GM12878 (cell line): ENCODE data around the gene CTIF.

Experiments
- CREB1 ChIP-seq: IDR thresholded peaks from 2 replicates; pipeline ENCODE4 v1.6.1; 2012; ENCODE audit warnings: low read depth, mild to moderate bottlenecking, inconsistent platforms
- EP300 ChIP-seq, 2 experiments: fragments of 150-350 bp in 1 of 2; IDR thresholded peaks; 2 replicates each; pipeline ENCODE4 v1.6.1; 2011 to 2012; ENCODE audit warnings: low read depth in 2 of 2, low read length in 2 of 2, borderline replicate concordance in 1 of 2, improper control_type of control experiment in 1 of 2, inconsistent platforms in 1 of 2; ENCODE audit not compliant: control insufficient read depth in 1 of 2
- GABPA ChIP-seq: IDR thresholded peaks from 2 replicates; pipeline ENCODE4 v1.6.1; 2014; ENCODE audit warnings: antibody characterized with exemption, low read depth, mild to moderate bottlenecking, inconsistent platforms
- MXI1 ChIP-seq: fragments of 150-350 bp; IDR thresholded peaks from 2 replicates; pipeline ENCODE4 v1.6.1; 2011; ENCODE audit warnings: low read depth, mild to moderate bottlenecking, inconsistent platforms, low read length, improper control_type of control experiment
- POLR2AphosphoS5 ChIP-seq: IDR thresholded peaks from 2 replicates; pipeline ENCODE4 v1.6.1; 2011; ENCODE audit warnings: mild to moderate bottlenecking, low read length, inconsistent platforms
- SMARCA5 ChIP-seq: fragments of 450-650 bp; IDR thresholded peaks from 2 replicates; pipeline ENCODE4 v1.6.1; 2017; ENCODE audit warnings: mild to moderate bottlenecking
- SMC3 ChIP-seq: IDR thresholded peaks from 2 replicates; pipeline ENCODE4 v1.6.1; 2011; ENCODE audit warnings: low read length, improper control_type of control experiment, borderline replicate concordance
- TAF1 ChIP-seq: IDR thresholded peaks from 2 replicates; pipeline ENCODE4 v1.6.1; 2011; ENCODE audit warnings: mild to moderate bottlenecking, low read depth, low read length, borderline replicate concordance
- TBL1XR1 ChIP-seq: IDR thresholded peaks from 2 replicates; pipeline ENCODE4 v1.6.1; 2012; ENCODE audit warnings: low read depth, low read length, improper control_type of control experiment
- ZNF274 ChIP-seq: IDR thresholded peaks from one replicate; pipeline ENCODE4 v1.8.0; 2011; ENCODE audit not compliant: insufficient read length, insufficient read depth
- TF ChIP-seq, protein P1 (sequence below): IDR thresholded peaks from 2 replicates; pipeline ENCODE4 v1.6.1; 2012; ENCODE audit warnings: mild to moderate bottlenecking, low read depth, low read length
- TF ChIP-seq, protein P2 (sequence below), 3 experiments: IDR thresholded peaks in 2 of 3; conservative IDR thresholded peaks in 1 of 3; 2 replicates each; pipeline ENCODE4 v1.5.1; 2011; ENCODE audit warnings: low read depth in 3 of 3, low read length in 3 of 3, mild to moderate bottlenecking in 3 of 3, control low read depth in 2 of 3, moderate library complexity in 2 of 3, inconsistent platforms in 1 of 3, mixed read lengths in 1 of 3; ENCODE audit not compliant: control insufficient read depth in 2 of 3, insufficient read depth in 1 of 3; ENCODE audit errors: extremely low read depth in 1 of 3
- TF ChIP-seq, protein P3 (sequence below): fragments of 450-650 bp; IDR thresholded peaks from 2 replicates; pipeline ENCODE4 v1.6.1; 2016; ENCODE audit warnings: mild to moderate bottlenecking, moderate library complexity, borderline replicate concordance

DNA sequence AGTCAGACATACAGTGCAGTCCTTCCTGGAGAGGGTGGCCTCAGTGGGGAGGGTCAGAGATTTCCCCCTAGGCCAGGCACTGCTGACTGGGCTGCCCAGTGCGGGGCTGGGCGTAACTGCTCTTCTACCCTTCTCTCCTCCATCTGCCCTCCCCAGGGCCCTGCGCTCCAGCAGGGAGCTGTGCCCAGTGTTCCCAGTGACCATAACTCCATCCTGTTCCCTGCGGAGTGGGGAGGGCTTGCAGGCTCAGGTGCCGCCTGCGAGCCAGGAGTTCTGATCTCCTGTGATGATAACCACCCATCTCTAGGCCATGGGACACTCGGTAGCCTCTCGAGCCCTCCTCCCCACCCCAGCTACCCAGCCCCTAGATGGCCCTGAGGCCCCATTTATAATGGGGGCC is 304.3 kb downstream of the CTIF start:
- no peak for TF ChIP-seq ZNF274
- TF ChIP-seq, protein P1, sequence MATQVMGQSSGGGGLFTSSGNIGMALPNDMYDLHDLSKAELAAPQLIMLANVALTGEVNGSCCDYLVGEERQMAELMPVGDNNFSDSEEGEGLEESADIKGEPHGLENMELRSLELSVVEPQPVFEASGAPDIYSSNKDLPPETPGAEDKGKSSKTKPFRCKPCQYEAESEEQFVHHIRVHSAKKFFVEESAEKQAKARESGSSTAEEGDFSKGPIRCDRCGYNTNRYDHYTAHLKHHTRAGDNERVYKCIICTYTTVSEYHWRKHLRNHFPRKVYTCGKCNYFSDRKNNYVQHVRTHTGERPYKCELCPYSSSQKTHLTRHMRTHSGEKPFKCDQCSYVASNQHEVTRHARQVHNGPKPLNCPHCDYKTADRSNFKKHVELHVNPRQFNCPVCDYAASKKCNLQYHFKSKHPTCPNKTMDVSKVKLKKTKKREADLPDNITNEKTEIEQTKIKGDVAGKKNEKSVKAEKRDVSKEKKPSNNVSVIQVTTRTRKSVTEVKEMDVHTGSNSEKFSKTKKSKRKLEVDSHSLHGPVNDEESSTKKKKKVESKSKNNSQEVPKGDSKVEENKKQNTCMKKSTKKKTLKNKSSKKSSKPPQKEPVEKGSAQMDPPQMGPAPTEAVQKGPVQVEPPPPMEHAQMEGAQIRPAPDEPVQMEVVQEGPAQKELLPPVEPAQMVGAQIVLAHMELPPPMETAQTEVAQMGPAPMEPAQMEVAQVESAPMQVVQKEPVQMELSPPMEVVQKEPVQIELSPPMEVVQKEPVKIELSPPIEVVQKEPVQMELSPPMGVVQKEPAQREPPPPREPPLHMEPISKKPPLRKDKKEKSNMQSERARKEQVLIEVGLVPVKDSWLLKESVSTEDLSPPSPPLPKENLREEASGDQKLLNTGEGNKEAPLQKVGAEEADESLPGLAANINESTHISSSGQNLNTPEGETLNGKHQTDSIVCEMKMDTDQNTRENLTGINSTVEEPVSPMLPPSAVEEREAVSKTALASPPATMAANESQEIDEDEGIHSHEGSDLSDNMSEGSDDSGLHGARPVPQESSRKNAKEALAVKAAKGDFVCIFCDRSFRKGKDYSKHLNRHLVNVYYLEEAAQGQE: no peak
- TF ChIP-seq POLR2AphosphoS5: no peak
- TF ChIP-seq TAF1: no peak
- no peak for TF ChIP-seq SMARCA5
- TF ChIP-seq SMC3: no peak
- TF ChIP-seq EP300 (IDR thresholded peaks at IDR 0.05; ENCODE audit: borderline replicate concordance in 1 of 2, control insufficient read depth in 1 of 2, low read depth in 2 of 2, low read length in 2 of 2): no peak
- TF ChIP-seq, protein P2, sequence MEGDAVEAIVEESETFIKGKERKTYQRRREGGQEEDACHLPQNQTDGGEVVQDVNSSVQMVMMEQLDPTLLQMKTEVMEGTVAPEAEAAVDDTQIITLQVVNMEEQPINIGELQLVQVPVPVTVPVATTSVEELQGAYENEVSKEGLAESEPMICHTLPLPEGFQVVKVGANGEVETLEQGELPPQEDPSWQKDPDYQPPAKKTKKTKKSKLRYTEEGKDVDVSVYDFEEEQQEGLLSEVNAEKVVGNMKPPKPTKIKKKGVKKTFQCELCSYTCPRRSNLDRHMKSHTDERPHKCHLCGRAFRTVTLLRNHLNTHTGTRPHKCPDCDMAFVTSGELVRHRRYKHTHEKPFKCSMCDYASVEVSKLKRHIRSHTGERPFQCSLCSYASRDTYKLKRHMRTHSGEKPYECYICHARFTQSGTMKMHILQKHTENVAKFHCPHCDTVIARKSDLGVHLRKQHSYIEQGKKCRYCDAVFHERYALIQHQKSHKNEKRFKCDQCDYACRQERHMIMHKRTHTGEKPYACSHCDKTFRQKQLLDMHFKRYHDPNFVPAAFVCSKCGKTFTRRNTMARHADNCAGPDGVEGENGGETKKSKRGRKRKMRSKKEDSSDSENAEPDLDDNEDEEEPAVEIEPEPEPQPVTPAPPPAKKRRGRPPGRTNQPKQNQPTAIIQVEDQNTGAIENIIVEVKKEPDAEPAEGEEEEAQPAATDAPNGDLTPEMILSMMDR (IDR thresholded peaks at IDR 0.05 in 2 of 3, conservative IDR thresholded peaks at IDR 0.05 in 1 of 3; ENCODE audit: control insufficient read depth in 2 of 3, extremely low read depth in 1 of 3, insufficient read depth in 1 of 3, low read depth in 3 of 3, low read length in 3 of 3): no peak
- no peak for TF ChIP-seq MXI1
- TF ChIP-seq, protein P3, sequence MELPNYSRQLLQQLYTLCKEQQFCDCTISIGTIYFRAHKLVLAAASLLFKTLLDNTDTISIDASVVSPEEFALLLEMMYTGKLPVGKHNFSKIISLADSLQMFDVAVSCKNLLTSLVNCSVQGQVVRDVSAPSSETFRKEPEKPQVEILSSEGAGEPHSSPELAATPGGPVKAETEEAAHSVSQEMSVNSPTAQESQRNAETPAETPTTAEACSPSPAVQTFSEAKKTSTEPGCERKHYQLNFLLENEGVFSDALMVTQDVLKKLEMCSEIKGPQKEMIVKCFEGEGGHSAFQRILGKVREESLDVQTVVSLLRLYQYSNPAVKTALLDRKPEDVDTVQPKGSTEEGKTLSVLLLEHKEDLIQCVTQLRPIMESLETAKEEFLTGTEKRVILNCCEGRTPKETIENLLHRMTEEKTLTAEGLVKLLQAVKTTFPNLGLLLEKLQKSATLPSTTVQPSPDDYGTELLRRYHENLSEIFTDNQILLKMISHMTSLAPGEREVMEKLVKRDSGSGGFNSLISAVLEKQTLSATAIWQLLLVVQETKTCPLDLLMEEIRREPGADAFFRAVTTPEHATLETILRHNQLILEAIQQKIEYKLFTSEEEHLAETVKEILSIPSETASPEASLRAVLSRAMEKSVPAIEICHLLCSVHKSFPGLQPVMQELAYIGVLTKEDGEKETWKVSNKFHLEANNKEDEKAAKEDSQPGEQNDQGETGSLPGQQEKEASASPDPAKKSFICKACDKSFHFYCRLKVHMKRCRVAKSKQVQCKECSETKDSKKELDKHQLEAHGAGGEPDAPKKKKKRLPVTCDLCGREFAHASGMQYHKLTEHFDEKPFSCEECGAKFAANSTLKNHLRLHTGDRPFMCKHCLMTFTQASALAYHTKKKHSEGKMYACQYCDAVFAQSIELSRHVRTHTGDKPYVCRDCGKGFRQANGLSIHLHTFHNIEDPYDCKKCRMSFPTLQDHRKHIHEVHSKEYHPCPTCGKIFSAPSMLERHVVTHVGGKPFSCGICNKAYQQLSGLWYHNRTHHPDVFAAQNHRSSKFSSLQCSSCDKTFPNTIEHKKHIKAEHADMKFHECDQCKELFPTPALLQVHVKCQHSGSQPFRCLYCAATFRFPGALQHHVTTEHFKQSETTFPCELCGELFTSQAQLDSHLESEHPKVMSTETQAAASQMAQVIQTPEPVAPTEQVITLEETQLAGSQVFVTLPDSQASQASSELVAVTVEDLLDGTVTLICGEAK: no peak
- no peak for TF ChIP-seq TBL1XR1
- TF ChIP-seq GABPA: no peak
- TF ChIP-seq CREB1: no peak
